Rectal smooth muscle tissue (tissue), 1 donor: Measurements from ENCODE around the gene C19orf53.

ENCODE experiments used
- H3K27ac ChIP-seq: one replicate; pipeline ENCODE4 v1.7.0; 2013; ENCODE audit warnings: low read depth, low read length, inconsistent platforms
- H3K27me3 ChIP-seq: one replicate; pipeline ENCODE4 v1.7.0; 2013; ENCODE audit warnings: low read length; ENCODE audit not compliant: control insufficient read depth, insufficient read depth
- H3K36me3 ChIP-seq: one replicate; pipeline ENCODE4 v1.7.0; 2013; ENCODE audit warnings: low read length; ENCODE audit not compliant: control insufficient read depth, insufficient read depth
- H3K4me1 ChIP-seq: one replicate; pipeline ENCODE4 v1.7.0; 2013; ENCODE audit warnings: low read length; ENCODE audit not compliant: control insufficient read depth, insufficient read depth
- H3K4me3 ChIP-seq: one replicate; pipeline ENCODE4 v1.7.0; 2013; ENCODE audit warnings: low read length
- H3K9ac ChIP-seq: one replicate; pipeline ENCODE4 v1.7.0; 2013; ENCODE audit warnings: low read length

The C19orf53 gene

GRCh38 chr19:13806728-13807127 lies 32.5 kb downstream of the C19orf53 start:
- Histone ChIP-seq H3K4me3 (no peak overlapping the region), H3K27me3 (no peaks in the 10 kb centered on the region), H3K27ac (no peak overlapping the region), H3K9ac (no peak overlapping the region), H3K4me1 (no peaks in the 10 kb centered on the region), H3K36me3 (peaks cover 6% of the 10 kb centered on the region)

- H3K9ac ChIP-seq: no peak overlapping the region
- H3K27me3 ChIP-seq: no peaks in the 10 kb centered on the region
- no peak overlapping the region for H3K27ac ChIP-seq
- H3K4me1 ChIP-seq: no peaks in the 10 kb centered on the region
- peaks cover 6% of the 10 kb centered on the region for H3K36me3 ChIP-seq
- H3K4me3 ChIP-seq: no peak overlapping the region
These were observed 33.3 kb downstream of the C19orf53 start for GRCh38 chr19:13807421-13808021.

DNA sequence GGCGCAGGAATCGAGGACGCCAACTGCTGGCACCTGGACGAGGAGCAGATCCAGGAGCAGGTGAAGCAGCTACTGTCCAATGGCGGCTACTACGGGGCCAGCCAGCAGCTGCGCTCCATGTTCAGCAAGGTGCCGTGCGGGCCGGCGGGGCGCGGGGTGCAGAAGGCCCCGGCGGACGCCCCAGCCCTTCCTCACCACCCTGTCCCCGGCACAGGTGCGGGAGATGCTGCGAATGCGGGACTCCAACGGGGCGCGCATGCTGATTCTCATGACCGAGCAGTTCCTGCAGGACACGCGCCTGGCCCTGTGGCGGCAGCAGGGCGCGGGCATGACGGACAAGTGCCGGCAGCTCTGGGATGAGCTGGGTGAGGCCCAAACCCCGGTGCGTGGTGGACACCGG lies 34.6 kb downstream of the C19orf53 start:
- Histone ChIP-seq H3K4me3 (no peak overlapping the region), H3K27me3 (no peaks in the 10 kb centered on the region), H3K9ac (no peak overlapping the region), H3K27ac (no peak overlapping the region), H3K36me3 (peaks cover 11% of the 10 kb centered on the region), H3K4me1 (no peaks in the 10 kb centered on the region)

DNA sequence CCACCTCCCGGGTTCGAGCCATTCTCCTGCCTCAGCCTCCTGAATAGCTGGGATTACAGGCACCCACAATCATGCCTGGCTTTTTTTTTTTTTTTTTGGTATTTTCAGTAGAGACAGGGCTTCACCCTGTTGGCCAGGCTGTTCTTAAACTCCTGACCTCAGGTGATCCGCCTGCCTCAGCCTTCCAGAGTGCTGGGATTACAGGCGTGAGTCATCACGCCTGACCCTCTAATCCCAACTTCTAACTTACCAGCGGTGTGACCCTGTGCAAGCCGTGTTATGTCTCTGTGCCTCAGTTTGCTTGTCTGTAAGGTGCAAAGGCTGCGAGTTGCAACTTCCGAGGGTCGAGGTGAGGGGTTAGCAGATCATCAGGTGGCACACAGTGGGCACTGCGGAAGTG lies 38.3 kb downstream of the C19orf53 start:
- Histone ChIP-seq H3K36me3 (peaks cover 11% of the 10 kb centered on the region), H3K27me3 (no peaks in the 10 kb centered on the region)

GRCh38 chr19:13813147-13813546 lies 38.9 kb downstream of the C19orf53 start:
- H3K4me3 ChIP-seq: no peak overlapping the region
- no peak overlapping the region for H3K27ac ChIP-seq
- H3K36me3 ChIP-seq: peaks cover 11% of the 10 kb centered on the region
- H3K4me1 ChIP-seq: no peaks in the 10 kb centered on the region
- H3K27me3 ChIP-seq: no peaks in the 10 kb centered on the region
- no peak overlapping the region for H3K9ac ChIP-seq

More for the DNA sequence above, 38.3 kb downstream of the C19orf53 start:
- Histone ChIP-seq H3K4me3 (no peak overlapping the region), H3K9ac (no peak overlapping the region), H3K4me1 (no peaks in the 10 kb centered on the region), H3K27ac (no peak overlapping the region)

DNA sequence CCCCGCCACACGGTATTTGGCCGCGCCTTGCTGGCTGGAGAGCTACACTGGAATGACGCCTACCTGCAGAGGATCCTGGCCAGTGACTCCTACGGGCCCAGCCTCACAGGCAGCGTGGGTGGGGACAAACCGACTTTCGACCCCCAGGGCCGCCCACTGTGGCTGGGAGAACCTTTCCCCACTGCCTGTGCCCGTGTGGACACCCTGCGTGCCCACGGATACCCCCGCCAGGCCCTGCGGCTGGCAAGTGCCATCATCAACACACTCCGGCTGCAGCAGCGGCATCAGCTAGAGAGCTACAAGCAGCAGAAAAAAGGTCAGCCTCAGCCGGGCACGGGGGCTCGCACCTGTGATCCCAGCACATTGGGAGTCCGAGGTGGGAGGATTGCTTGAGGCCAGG lies 40.3 kb downstream of the C19orf53 start:
- H3K9ac ChIP-seq: no peak overlapping the region
- no peak overlapping the region for H3K4me3 ChIP-seq
- no peaks in the 10 kb centered on the region for H3K4me1 ChIP-seq
- H3K36me3 ChIP-seq: peaks cover 4% of the 10 kb centered on the region
- no peak overlapping the region for H3K27ac ChIP-seq
- H3K27me3 ChIP-seq: no peaks in the 10 kb centered on the region

DNA sequence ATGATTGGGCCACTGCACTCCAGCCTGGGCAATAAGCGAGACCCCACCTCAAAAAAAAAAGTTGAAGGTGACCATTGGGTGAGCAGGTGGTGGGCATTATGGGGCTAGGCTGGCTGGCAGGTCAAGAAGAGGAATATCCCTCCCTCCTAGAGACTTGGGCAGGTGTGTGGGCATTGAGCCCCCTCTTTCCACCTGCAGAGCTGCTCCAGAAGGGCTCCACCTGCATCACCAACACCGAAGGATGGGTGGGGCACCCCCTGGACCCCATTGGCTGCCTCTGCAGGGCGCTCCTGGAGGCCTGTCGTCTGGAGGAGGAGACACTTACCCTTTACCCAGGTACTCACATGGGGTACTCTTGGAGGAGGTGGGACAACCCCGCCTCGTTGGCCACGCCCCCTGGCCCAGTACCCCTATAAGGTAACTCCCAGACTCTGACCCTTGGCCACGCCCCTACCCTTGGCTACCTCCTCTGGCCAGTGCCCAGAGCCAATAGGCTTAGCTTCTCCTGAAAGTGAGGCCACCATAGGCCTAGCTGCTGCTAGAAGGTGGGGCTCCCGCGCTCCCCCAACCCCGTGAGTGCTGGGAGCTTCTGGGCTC lies 42.9 kb downstream of the C19orf53 start:
- Histone ChIP-seq H3K36me3 (peaks cover 4% of the 10 kb centered on the region), H3K4me1 (no peaks in the 10 kb centered on the region), H3K27ac (no peak overlapping the region), H3K9ac (no peak overlapping the region), H3K27me3 (no peaks in the 10 kb centered on the region), H3K4me3 (peak overlapping the region; percentile 47)

DNA sequence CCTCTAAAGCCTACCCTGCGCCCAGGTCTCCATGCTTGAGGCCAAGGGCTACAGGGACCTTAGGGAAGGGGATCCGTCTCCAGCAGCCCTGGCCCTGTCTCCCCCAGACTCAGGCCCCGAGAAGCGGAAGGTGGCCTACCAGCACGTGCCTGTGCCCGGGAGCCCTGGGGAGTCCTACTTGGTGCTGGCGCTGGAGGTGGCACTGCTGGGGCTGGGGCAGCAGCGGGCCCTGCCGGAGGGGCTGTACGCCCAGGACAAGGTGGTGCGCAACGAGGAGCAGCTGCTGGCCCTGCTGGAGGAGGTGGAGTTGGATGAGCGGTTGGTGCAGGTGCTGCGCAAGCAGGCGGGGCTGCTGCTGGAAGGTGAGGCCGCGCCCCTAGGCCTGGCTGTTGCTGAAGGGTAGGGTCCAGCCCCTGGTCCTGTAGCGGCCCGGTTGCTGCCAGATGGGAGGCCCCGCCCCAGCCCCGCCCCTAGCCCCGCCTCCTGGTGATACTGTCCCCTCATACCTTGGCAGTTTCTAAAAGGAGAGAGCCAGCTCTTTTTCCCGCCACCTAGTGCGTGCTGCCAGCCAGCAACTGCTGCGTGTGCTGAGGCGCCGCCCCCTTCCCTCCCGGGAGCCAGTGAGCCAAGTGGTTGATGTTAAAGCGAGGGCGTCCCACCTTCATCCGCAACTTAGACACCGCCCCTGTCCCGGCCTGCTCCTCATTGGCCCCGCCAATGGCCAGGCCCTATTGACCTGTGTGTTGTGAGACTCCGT lies 43.5 kb downstream of the C19orf53 start:
- peak overlapping the region; percentile 47 for H3K4me3 ChIP-seq
- no peaks in the 10 kb centered on the region for H3K27me3 ChIP-seq
- H3K9ac ChIP-seq: no peak overlapping the region
- no peaks in the 10 kb centered on the region for H3K4me1 ChIP-seq
- H3K36me3 ChIP-seq: peaks cover 4% of the 10 kb centered on the region
- H3K27ac ChIP-seq: no peak overlapping the region

DNA sequence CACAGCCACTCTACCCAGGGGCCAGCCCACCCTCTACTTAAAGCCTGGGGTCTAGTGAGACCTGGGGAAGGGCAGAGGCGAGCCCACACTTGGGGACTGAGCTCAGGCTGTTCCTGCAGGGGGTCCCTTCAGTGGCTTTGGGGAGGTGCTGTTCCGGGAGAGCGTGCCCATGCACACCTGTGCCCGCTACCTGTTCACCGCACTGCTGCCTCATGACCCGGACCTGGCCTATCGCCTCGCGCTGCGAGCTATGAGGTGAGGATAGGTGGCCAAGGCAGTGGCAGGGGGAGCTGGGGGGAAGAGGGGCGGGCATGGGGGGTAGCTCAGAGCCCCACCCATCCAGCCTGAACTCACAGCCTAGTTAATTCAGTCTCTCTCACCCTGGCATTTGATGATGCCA lies 45.0 kb downstream of the C19orf53 start:
- Histone ChIP-seq H3K9ac (no peak overlapping the region), H3K4me1 (no peaks in the 10 kb centered on the region), H3K27ac (no peak overlapping the region), H3K27me3 (no peaks in the 10 kb centered on the region), H3K36me3 (no peaks in the 10 kb centered on the region), H3K4me3 (no peak overlapping the region)

DNA sequence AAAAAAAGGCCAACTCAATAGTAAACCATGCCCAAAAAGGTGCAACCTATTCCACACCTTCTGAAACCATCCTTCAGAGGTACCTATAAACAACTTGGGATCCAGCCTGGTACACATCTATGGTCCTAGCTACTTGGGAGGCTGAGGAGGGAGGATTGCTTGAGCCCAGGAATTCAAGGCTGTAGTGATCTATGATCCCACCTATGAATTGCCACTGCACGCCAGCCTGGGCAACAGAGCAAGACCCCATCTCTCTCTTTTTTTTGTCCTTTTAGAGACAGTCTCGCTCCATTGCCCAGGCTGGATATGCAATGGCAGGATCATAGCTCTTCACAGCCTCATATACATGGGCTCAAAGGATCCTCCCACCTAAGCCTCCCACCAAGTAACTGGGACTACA lies 47.0 kb downstream of the C19orf53 start:
- Histone ChIP-seq H3K36me3 (no peaks in the 10 kb centered on the region), H3K27ac (no peak overlapping the region), H3K27me3 (no peaks in the 10 kb centered on the region), H3K9ac (no peak overlapping the region), H3K4me3 (no peak overlapping the region), H3K4me1 (no peaks in the 10 kb centered on the region)

- Histone ChIP-seq H3K27me3 (no peaks in the 10 kb centered on the region), H3K4me1 (no peaks in the 10 kb centered on the region), H3K27ac (no peak overlapping the region), H3K36me3 (no peaks in the 10 kb centered on the region), H3K9ac (no peak overlapping the region), H3K4me3 (no peak overlapping the region)
These were observed 49.0 kb downstream of the C19orf53 start for GRCh38 chr19:13823256-13823655.

DNA sequence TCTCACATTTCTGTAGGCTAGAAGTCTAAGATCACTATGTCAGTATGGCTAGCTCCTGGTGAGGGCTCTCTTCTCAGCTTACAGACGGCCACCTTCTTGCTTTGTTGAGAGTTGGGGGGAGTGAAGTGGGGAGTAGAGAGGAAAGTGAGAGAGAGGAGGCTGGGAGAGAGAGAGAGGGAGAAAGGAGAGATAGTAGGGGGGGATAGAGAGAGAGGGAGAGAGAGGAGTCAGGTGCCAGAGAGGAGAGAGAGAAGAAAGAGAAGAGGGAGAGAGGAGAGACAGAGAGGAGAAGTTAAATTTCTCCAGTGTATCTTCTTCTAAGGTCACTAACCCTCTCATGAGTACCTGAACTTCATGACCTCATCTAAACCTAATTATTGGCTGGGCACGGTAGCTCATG lies 49.6 kb downstream of the C19orf53 start:
- Histone ChIP-seq H3K9ac (no peak overlapping the region), H3K4me3 (no peak overlapping the region), H3K36me3 (no peaks in the 10 kb centered on the region), H3K4me1 (no peaks in the 10 kb centered on the region), H3K27ac (no peak overlapping the region), H3K27me3 (no peaks in the 10 kb centered on the region)

DNA sequence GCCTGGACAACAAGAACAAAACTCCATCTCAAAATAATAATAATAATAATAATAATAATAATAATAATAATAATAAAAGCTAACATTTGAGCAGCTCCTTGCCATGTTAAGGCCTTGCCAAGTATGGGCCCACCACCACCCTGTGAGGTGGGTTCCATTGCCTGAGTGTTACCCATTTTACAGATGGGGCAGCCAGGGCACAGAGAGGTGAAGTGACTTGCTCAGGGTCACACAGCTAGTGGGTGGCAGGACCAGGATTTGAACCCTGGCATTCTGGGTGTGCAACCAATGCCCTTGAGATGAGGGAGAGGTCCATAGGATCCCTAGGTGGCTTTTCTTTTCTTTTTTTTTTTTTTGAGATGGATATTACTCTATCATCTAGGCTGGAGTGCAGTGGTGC lies 50.4 kb downstream of the C19orf53 start:
- H3K27ac ChIP-seq: no peak overlapping the region
- no peak overlapping the region for H3K4me3 ChIP-seq
- no peaks in the 10 kb centered on the region for H3K27me3 ChIP-seq
- H3K36me3 ChIP-seq: no peaks in the 10 kb centered on the region
- H3K9ac ChIP-seq: no peak overlapping the region
- H3K4me1 ChIP-seq: no peaks in the 10 kb centered on the region
